HG02938 (cell line): ENCODE results near the gene DIPK1B.

Source experiments
- ATAC-seq: cut with Tn5 transposase; IDR thresholded peaks from one replicate; pipeline ENCODE4 v1.9.1; 2021; ENCODE audit warnings: mild to moderate bottlenecking, moderate library complexity; ENCODE audit not compliant: unreplicated experiment

DIPK1B gene

DNA sequence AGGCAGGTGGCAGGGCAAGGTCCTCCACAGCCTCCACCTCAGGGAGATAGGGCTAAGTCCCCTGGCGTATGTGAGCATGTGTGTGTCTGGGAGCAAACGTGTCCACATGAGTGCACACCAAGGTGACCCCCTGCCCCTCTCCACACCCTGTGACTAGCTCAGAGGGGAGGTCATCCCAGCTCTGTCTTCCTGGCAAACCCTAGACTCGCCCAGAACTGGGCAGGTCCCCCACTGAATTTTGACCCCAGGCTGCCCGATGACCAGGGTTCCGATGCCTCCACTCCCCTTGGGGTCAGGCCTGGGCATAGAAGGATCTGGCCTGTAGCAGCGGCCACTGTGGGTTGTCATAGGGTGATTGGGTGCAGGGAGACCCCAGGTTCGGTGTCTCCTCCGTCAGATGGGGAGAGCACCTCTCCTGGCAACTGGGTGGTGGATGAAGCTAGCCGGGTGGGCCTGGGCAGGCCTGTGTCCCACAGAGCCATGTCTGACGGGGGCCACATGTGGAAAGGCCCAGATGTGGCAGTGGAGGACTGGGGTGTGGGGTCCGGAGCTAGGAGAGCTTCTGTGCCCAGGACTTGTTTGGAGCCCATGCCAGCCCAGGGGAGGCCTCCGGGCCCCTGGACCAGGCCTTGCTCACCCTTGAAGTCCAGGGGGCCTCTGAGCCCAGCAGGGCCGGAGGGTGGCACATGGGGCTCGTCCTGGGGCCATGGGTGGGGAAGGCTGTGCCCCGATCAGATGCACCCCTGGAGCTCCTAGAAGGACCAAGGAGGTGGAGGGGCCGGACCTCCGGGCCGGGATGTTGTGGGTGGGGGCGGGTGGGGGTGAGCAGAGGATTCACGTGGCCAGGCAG is 6.2 kb downstream of the DIPK1B start:
- no peak for ATAC-seq

DNA sequence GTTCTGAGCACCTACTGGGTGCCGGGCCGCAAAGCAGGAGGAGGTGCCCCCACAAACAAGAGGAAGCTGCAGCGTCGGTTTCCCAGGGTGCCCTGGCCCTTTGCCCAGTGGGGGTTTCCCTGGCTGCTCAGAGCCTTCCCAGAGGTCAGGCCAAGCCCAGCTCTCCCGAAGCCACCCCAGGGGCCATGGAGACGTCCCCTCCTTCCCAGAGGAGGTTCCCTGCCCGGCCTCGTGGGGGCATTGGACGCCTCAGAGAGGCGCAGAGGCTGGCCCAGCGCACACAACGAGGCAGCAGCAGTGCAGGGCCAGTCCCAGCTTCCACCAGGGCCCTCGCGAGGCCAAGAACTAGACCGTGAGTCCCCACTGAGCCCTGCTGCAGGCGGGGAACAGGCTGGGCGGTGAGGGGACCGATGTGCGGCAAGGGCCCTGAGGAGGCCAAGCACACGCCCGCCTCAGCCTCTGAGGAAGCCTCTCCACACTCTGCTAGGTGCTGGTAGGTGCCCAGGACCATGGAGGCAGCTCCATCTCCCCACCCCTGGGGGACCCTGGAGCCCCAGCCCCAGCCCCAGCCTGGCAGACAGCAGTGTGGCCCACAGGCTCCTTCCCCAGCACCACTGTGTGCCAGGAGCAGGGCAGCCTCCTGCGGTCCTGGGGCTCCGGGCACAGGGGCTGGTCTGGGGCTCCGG is 7.0 kb downstream of the DIPK1B start:
- no peak for ATAC-seq

DNA sequence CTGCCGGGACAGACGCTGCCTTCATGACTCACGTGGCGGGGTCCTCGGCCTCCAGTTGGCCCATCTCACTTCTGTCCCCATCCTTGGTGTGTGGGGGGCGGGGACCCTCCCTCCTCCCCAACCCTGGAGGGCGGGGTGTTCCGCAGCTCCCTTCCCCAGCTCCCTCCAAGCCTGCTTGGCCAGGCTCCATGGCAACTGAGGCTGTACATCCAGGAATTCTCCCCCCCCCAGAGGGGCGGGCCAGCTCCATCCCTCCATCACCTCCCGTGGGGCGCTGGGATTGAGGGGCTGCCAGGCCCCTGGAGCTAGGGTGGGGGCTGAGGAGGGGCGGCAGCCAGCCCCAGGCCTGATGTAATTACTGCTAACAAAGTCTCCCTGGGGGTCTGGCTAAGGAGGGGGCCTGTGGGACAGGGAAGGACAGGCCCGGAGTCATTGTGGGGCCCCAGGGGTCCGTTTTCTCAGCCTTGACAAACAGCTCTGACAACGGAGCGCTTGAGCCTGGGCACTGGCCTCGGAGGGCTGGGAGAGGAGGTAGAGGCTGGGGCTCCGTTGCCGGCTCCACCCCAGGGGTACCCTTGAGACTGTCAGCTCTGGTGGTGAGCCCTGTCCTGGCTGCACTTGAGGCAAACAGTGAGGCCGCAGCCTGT is 8.0 kb downstream of the DIPK1B start:
- ATAC-seq = no peak

DNA sequence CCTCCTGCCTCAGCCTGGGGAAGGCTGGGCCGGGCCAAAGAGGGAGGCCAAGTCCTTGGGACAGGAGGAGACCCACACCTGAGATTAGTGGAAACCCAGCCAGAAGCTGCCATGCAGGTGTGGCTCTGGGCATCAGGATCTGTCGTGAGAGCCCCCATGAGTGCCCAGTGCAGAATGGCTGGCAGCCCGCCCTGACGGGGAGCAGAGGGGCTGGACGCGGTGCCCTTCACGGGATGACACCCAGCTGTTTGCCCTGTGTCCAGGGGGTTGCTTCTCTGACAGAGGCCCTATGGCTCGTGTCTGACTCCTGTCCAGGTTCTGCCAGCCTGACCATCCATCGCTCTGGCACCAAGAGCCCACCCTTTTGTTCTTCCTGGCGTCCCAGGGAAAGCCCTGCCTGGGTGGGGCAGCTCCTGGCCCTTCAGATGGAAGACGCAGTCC is 8.5 kb downstream of the DIPK1B start:
- no peak for ATAC-seq

DNA sequence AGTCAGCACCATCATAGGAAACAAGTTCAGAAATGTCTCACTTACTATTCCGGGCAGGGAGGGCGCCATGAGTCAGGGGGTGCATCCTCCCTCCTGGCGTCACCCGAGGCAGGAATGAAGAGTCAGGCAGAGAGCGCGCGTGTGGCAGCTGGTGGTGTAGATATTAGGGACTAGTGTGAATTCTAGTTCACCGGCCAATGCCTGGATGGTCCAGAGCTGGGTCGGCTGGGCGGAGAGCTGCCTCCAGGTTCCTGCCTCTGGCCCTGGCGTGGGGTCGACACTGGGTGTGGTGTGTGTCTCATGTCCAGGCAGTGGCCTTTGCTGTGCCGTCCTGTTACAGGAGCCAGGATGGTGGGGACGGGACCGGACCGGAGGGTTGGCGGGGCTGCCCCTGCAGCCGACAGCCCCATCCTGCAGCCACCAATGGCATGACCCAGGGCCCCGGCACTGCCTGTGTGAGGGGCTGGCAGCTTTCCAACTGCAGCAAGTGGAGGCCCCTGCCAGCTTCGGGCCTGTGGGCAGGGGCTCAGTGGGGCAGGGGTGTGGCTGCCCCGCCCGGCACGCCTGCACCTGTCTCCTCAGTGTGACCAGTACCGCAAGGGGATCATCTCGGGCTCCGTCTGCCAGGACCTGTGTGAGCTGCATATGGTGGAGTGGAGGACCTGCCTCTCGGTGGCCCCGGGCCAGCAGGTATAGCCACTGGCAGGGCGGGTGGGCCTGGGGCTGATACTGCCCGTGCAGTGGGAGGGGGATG is 9.1 kb downstream of the DIPK1B start:
- ATAC-seq = no peak

DNA sequence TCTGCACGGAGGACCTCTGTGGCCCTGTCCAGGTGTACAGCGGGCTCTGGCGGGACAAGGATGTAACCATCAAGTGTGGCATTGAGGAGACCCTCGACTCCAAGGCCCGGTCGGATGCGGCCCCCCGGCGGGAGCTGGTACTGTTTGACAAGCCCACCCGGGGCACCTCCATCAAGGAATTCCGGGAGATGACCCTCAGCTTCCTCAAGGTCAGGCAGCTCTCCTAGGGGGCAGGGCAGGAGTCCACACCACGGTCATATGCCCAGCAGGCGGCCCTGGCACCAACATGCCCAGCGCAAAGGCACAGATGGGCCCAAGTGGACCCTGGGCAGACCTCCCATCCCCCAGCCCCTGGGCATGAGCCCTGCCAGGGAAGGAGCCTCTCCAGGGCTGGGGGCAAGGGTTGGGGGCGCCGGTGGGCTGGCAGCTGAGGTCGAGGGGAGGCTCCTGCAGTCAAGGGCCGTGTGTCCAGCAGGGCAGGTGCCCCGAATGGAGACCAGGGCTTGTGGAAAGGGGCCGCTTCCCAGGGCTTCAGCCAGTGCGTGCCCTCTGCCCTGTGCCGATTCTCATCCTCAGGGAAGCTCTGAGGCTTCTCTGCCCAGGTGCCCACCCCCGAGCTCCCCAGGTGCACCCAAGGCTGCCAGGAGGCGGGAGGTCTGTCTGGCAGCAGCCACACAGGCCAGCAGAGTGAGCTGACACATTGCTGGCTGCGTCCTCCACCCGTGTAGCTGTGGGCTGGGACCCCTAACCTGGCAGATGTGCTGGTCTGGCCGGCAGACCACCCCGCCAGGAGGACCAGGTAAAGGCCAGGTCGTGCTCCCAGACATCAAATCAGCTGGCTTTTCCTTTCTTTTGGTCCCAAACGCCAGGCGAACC is 10.0 kb downstream of the DIPK1B start:
- ATAC-seq = no peak

DNA sequence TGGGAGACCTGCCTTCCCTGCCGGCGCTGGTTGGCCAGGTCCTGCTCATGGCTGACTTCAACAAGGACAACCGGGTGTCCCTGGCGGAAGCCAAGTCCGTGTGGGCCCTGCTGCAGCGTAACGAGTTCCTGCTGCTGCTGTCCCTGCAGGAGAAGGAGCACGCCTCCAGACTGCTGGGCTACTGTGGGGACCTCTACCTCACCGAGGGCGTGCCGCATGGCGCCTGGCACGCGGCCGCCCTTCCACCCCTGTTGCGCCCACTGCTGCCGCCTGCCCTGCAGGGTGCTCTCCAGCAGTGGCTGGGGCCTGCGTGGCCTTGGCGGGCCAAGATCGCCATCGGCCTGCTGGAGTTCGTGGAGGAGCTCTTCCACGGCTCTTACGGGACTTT is 10.6 kb downstream of the DIPK1B start:
- ATAC-seq = no peak

DNA sequence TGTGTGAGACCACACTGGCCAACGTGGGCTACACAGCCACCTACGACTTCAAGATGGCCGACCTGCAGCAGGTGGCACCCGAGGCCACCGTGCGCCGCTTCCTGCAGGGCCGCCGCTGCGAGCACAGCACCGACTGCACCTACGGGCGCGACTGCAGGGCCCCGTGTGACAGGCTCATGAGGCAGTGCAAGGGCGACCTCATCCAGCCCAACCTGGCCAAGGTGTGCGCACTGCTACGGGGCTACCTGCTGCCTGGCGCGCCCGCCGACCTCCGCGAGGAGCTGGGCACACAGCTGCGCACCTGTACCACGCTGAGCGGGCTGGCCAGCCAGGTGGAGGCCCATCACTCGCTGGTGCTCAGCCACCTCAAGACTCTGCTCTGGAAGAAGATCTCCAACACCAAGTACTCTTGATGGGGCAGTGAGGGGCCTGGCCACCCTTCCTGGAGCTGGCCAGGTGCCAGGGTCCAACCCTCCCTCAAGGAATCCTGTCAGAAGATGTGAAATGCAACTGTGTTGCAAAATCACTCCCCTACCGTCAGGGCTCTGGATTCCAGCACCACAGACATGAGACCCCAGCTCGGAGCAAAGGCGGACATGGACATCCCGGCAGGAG is 11.1 kb downstream of the DIPK1B start:
- no peak for ATAC-seq

DNA sequence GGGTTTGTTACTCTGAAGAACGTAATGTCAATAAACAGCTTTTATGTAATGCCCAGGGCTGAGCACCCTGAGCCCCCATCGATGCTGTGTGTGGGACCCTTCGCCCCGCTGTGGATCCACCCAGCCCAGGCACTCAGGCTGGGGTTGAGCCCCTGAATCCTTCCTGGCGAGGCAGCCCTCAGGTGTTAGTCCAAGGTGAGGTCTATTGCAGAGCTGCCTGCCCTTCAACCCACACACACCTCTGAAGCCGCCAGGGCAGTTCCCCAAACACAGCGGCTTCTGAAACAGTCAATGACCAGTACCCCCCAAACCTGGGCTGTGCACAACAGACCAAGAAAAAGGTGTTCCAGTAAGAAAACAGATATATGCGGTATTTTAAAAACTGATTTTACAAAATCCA is 11.6 kb downstream of the DIPK1B start:
- no peak for ATAC-seq

DNA sequence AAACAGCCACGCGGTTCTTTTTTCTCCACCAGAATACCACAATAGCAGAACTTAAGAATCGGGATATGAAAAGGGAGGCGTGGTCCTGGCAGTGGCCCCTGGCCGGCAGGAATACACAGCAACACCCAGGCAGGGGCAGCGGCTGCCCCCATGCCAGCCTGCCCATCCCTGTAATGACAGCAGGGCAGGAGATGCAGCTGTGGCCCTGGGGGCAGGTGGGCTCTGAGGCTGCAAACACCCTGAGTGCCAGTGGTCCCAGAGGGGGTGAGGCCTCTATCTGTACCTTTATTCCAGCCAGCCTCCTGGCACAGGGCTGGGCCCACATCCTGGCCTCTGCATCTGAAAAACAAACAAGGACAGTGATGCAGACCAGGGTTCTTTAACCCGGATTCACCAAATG is 12.4 kb downstream of the DIPK1B start:
- no peak for ATAC-seq

DNA sequence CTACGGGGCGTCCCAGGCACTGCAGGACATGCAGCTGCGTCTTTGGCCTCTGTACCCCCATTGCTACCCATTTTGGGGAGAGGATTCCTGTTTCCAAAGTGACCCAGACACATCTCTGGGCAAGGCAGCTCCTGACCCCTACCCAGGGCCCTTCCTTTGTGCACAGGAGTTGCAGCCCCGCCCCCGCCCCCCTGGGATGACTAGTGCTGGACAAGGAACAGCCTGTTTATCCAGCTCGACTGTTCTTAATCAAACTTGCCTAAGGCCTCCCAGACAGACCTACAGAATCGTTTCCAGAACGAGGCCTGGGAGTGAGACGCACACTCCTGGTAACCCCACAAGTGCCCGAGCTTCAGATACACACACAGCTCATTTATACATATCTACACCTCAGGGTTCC is 13.2 kb downstream of the DIPK1B start:
- ATAC-seq = no peak

DNA sequence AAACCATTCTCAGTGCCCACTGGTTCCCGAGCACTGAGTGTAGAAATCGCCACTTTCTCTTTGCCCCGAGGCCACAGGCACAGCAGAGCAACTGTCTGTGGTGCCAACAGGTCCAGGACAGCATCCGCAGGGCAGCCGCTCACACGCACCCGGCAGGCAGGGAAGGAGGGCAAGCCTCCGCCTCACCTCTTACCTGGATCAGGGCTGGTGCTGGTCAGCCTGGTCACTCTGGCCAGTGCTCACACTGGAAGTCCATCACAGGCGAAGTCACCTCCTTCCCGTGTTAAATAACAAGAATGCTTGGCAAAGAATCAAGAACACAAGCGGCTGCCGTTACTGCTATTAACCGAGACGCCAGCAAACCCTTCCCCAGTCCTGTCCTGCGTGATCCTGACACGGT is 13.7 kb downstream of the DIPK1B start:
- no peak for ATAC-seq

DNA sequence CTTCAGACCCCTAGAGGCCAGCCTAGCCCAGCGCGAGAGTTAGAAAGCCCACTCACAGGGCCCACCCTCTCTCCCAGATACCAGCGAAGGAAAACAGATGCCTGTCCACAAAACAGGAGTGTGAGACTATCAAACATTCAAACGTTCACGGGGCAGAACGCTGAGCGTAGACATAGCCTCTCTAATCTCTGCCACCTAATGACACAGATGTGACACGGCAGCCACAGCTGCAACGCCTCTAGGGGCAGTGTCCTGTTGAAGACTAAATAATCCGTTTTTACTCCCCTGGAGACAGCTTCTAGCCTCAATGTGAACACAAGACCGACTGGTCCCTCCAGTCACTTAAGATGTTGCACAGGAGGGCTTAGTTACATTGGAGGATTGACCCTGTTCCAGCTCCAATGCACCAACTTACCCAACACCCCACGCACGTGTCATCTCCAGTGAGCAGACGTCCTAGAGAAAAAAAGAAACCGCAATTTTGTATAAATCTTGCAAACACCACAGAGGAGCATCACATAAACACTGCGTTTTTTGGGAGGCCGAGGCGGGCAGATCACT is 14.3 kb downstream of the DIPK1B start:
- ATAC-seq = no peak

DNA sequence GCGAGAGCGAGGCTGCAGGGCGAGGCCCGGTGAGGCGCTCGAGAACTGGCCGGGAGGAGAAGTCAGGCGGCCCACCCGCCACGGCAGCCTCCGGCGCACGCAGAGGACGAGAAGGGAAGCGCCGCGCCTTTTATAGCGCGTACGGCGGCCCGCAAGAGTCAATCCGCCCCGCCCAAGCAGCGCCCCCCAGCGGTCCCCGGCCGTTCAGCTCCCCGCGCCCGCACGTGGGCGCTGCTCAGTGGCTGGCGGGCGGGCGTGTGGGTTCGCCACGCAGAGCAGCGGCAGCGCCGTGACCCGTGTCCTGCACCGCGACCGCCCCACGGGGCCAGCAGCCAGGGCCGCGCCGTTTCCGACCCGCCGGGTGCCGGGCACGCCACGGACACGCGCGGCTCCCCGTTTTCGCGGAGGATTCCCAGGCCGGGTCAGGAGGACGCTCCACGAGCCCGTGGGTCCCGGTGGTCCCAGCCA is 15.7 kb downstream of the DIPK1B start:
- ATAC-seq = peak; percentile 54

DNA sequence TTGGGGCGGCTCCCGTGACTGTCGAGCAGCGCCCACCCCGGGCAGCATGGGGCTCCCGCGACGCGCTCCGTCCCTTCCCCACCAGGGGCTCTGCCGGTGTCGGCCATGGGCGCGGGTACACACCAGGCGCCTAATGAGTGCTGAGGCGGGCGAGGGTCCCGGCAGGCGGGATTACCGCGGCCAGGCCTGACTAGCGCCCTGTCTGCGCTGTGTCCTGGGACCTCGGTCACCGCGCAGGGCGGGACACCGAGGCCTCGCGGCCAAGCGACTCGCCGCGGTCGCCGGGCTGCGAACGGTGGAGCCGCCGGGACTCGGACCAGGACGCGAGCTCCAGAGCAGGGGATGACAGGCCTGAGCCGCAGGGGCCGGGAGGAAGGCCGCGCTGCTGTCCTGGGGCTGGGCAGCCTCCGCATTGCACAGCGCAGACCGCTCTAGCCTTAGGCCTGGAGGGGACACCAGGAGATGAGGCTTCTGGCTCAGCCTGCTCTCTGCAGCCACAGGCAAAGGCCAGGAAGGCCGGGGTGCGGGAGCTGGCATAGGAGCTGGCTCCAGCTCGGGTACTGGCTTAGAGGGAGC is 16.3 kb downstream of the DIPK1B start:
- peak; percentile 9 for ATAC-seq

DNA sequence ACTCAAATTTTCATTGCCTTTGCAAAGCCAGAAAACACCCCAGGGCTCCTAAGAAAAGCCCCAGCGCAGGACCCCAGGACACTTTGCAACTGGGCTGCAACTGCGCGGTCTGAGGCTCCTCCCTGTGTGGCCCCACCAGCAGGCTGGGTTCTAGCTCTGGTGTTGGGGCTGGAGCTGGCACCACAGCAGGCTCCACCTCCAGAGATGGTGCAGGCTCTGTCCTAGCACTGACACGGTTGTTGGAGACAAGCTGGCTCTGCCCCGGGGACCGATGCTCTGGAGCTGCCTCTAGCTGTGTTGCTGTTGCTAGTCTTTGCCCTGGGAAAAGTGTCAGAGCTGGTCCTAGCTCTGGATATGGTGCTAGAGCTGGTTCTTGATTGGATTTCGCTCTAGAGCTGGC is 16.8 kb downstream of the DIPK1B start:
- no peak for ATAC-seq

DNA sequence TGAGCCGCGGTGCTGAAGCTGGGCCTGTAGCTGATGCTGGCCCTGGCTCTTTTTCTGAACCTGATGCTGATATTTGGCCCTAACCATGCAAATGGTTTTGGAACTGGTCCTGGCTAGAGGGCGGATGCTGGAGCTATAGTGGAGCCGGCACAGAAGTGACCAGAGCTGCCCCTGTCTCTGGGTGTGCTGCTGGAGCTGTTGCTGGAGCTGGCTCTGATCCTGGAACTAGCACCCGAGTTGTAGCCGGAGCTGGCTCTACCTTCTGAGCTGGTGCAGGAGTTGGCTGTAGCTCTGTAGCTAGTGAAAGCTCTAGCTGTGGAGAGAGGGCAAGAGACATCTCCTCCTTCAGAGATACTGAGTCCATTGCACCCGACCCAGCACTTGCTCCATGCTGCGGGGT is 17.6 kb downstream of the DIPK1B start:
- ATAC-seq = no peak

DNA sequence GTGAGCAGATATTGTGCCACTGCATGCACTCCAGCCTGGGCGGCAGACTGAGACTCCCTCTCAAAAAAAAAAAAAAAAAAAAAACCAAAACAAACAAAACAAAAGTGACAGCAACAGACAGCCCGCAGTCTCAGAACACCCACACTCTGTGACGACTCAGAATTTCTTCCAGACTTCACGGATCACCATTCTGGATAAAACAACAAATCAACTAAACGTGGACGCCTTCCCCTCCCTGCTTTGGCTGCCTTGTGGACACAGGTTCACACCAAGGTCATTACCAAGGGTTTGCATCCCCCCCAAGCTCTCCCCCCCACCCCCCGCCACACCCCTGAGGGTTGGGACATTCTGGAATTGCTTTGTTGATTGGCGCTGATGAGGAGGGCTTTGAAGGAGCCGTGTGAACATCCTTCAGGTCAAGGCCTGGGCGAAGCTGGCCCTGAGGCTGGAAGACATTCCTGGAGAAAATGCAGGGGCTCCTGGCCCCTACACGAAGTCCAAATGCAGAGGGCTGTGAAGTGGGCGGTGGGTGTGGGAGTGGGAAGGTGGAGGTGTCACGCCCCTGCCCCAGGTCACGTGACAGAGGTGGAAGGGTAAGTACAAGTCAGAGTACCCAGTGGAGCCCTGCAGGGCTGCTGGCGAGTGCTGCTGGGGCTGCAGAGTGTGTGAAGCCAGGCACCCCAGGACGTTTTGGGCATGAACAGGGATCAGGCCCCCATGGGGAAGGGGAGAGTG is 20.2 kb downstream of the DIPK1B start:
- no peak for ATAC-seq
